Upper lobe of right lung (tissue), 1 donor: Measurements from ENCODE around the gene SLC35B2. TPM values are rescaled to one million over a fixed set of nuclear protein-coding genes. Genes with fewer than 3 reads are reported as not detected.

Experiments used
- ATAC-seq: fragments of 200-7000 bp; cut with Tn5 transposase; one replicate; pipeline ENCODE4 v1.9.1; 2020; ENCODE audit warnings: mild to moderate bottlenecking, moderate library complexity
- DNase-seq: peaks from one replicate; pipeline ENCODE4 v3.0.0-alpha.2; 2020
- H3K27ac ChIP-seq: fragments of 200-600 bp; one replicate; pipeline ENCODE4 v1.8.0; 2022
- H3K27me3 ChIP-seq: fragments of 200-600 bp; one replicate; pipeline ENCODE4 v1.8.0; 2022; ENCODE audit warnings: mild to moderate bottlenecking
- H3K36me3 ChIP-seq: fragments of 200-600 bp; one replicate; pipeline ENCODE4 v1.8.0; 2022
- H3K4me1 ChIP-seq: fragments of 200-600 bp; one replicate; pipeline ENCODE4 v1.8.0; 2022
- H3K4me3 ChIP-seq: fragments of 200-600 bp; one replicate; pipeline ENCODE4 v1.8.0; 2022; ENCODE audit warnings: mild to moderate bottlenecking
- H3K9me3 ChIP-seq: fragments of 200-600 bp; one replicate; pipeline ENCODE4 v1.8.0; 2022
- CTCF ChIP-seq: fragments of 200-600 bp; IDR thresholded peaks from one replicate; pipeline ENCODE4 v1.8.0; 2022; ENCODE audit warnings: antibody characterized with exemption
- intact Hi-C: fragments of 100-400 bp; cut with DNase I; formaldehyde crosslinking; loops from one replicate; pipeline ENCODE4 v1.11.0; 2022
- total RNA-seq: library from RNA; stranded (reverse); fragmentation: NEBNext Ultra II Directional; extraction: Animal tissue kit (Norgen Biotek cat#: 25700); gene quantifications from one replicate; pipeline ENCODE4 v1.2.1, GENCODE V29; 2021
- donor health status: DM: no; HTN: yes; CAD: no; lungs with severe emphysema.

The SLC35B2 gene
- total RNA-seq, 1 donor from 2014 or later, result 32.3 TPM

GRCh38 chr6:44251576-44252524, 5.5 kb downstream of the SLC35B2 start:
- no peak for ATAC-seq
- intact Hi-C loops, result no loop called here
- no peaks in the 10 kb centered on the region for H3K9me3 ChIP-seq
- no peak for DNase-seq
- no peak overlapping the region for H3K4me3 ChIP-seq
- H3K27ac ChIP-seq, result no peak overlapping the region
- no peak for TF ChIP-seq CTCF
- no peaks in the 10 kb centered on the region for H3K27me3 ChIP-seq
- peaks cover 29% of the 10 kb centered on the region for H3K4me1 ChIP-seq
- H3K36me3 ChIP-seq, result peaks cover 67% of the 10 kb centered on the region

GRCh38 chr6:44250718-44251123, 6.6 kb downstream of the SLC35B2 start:
- no peak overlapping the region for H3K27ac ChIP-seq
- H3K9me3 ChIP-seq, result no peaks in the 10 kb centered on the region
- TF ChIP-seq CTCF, result no peak
- ATAC-seq (no peak), DNase-seq (no peak)
- H3K4me3 ChIP-seq, result no peak overlapping the region
- peaks cover 21% of the 10 kb centered on the region for H3K4me1 ChIP-seq
- peaks cover 67% of the 10 kb centered on the region for H3K36me3 ChIP-seq
- H3K27me3 ChIP-seq, result no peaks in the 10 kb centered on the region
- intact Hi-C loops, result no loop called here

- no peak overlapping the region for H3K27ac ChIP-seq
- H3K4me3 ChIP-seq, result no peak overlapping the region
- TF ChIP-seq CTCF, result no peak
- H3K36me3 ChIP-seq, result peaks cover 65% of the 10 kb centered on the region
- peaks cover 21% of the 10 kb centered on the region for H3K4me1 ChIP-seq
- no peak for DNase-seq
- ATAC-seq, result no peak
- intact Hi-C loops, result no loop called here
- H3K9me3 ChIP-seq, result no peaks in the 10 kb centered on the region
- no peaks in the 10 kb centered on the region for H3K27me3 ChIP-seq
Measured at GRCh38 chr6:44250067-44250717, 7.1 kb downstream of the SLC35B2 start.

GRCh38 chr6:44249082-44249748, 8.1 kb downstream of the SLC35B2 start:
- H3K27ac ChIP-seq, result no peak overlapping the region

More at GRCh38 chr6:44249082-44249748, 8.1 kb downstream of the SLC35B2 start:
- H3K36me3 ChIP-seq, result peaks cover 55% of the 10 kb centered on the region
- peak overlapping the region; percentile 96 for H3K4me3 ChIP-seq
- peaks cover 21% of the 10 kb centered on the region for H3K4me1 ChIP-seq
- DNase-seq (no peak), ATAC-seq (no peak)
- intact Hi-C loops, result no loop called here
- H3K9me3 ChIP-seq, result no peaks in the 10 kb centered on the region
- TF ChIP-seq CTCF, result no peak
- no peaks in the 10 kb centered on the region for H3K27me3 ChIP-seq
